ENCODE results near the gene MED10. TPM values are rescaled to one million over a fixed set of nuclear protein-coding genes. Genes with fewer than 3 reads are reported as not detected.

The MED10 gene
- total RNA-seq, 1 donor from 2014 or later, result 49.3 TPM

DNA sequence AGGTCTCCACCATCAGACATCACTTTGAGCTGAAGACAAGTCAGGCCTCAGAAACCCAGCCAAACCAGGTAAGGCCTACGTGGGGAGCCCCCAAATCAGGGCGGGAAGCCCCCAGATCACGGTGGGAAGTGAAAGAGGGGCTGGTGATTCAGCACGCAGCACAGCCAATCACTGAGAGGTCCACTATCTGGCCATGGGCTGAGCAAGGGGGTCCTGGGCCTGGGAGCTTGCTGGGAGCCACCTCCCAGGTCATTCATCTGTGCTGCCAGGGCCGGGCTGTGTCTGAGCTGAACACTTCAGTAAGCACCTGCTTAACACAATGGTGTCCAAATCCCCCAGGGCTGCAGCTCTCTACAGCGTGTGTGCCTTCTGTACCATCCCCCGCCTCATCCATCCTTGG is 15.5 kb downstream of the MED10 start:
- Mint-ChIP-seq H3K4me3 (ENCODE audit: unreplicated experiment) (no peak overlapping the region), H3K27me3 (ENCODE audit: low read depth, unreplicated experiment) (peaks cover 6% of the 10 kb centered on the region), H3K27ac (ENCODE audit: unreplicated experiment) (no peak overlapping the region), H3K9me3 (ENCODE audit: unreplicated experiment) (no peaks in the 10 kb centered on the region), H3K36me3 (ENCODE audit: low read depth, unreplicated experiment) (peaks cover 7% of the 10 kb centered on the region), H3K4me1 (ENCODE audit: low read depth, unreplicated experiment) (peaks cover 3% of the 10 kb centered on the region)
- FAIRE-seq (no peak), DNase-seq (ENCODE audit: low read depth) (no peak)
- H4K20me1 ChIP-seq (ENCODE audit: insufficient read depth, low read length), result no peaks in the 10 kb centered on the region
- H3K4me1 ChIP-seq (ENCODE audit: insufficient read depth, low read length), result no peaks in the 10 kb centered on the region
- no peak overlapping the region for H3K4me3 ChIP-seq (ENCODE audit: insufficient read depth, low read depth, low read length)
- H3K36me3 ChIP-seq (ENCODE audit: insufficient read depth, low read length), result no peaks in the 10 kb centered on the region
- TF ChIP-seq, protein P1, sequence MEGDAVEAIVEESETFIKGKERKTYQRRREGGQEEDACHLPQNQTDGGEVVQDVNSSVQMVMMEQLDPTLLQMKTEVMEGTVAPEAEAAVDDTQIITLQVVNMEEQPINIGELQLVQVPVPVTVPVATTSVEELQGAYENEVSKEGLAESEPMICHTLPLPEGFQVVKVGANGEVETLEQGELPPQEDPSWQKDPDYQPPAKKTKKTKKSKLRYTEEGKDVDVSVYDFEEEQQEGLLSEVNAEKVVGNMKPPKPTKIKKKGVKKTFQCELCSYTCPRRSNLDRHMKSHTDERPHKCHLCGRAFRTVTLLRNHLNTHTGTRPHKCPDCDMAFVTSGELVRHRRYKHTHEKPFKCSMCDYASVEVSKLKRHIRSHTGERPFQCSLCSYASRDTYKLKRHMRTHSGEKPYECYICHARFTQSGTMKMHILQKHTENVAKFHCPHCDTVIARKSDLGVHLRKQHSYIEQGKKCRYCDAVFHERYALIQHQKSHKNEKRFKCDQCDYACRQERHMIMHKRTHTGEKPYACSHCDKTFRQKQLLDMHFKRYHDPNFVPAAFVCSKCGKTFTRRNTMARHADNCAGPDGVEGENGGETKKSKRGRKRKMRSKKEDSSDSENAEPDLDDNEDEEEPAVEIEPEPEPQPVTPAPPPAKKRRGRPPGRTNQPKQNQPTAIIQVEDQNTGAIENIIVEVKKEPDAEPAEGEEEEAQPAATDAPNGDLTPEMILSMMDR (IDR thresholded peaks at IDR 0.05; ENCODE audit: insufficient read depth, low read depth, low read length), result no peak
- TF ChIP-seq EZH2 (IDR thresholded peaks at IDR 0.05; ENCODE audit: insufficient read depth, low read length), result no peak
- H3K9ac ChIP-seq (ENCODE audit: low read length), result no peak overlapping the region
- H3K4me2 ChIP-seq (ENCODE audit: low read length), result no peak overlapping the region
- no peak overlapping the region for H3K27ac ChIP-seq (ENCODE audit: low read depth, low read length)
- H3K27me3 ChIP-seq (ENCODE audit: insufficient read depth, low read length), result no peaks in the 10 kb centered on the region
- no peak overlapping the region for H2AFZ ChIP-seq (ENCODE audit: low read depth, low read length)
- no peaks in the 10 kb centered on the region for H3K9me3 ChIP-seq (ENCODE audit: insufficient read depth, low read depth, low read length)
- H3K79me2 ChIP-seq (ENCODE audit: insufficient read depth, low read length), result no peaks in the 10 kb centered on the region

DNA sequence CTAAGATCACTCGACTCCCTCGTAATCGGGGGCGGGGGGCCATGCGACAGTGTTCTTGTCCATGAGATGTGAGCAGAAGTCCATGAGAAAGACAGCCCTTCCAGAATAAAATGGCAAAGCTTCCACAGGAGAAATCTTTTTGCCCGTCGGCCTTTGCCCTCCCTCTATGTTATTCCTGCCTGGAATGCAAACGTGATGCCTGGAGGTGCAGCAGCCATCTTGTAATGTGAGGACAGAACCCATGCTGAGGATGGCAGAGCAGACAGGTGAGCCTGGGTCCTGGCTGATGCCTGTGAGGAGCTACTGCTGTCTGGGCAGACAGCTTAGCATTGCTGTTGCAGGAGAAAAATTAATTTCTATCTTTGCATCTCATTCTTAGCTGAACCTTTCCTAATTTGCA is 17.2 kb downstream of the MED10 start:
- Mint-ChIP-seq H3K9me3 (ENCODE audit: unreplicated experiment) (no peaks in the 10 kb centered on the region), H3K27me3 (ENCODE audit: low read depth, unreplicated experiment) (peaks cover 7% of the 10 kb centered on the region), H3K4me3 (ENCODE audit: unreplicated experiment) (no peak overlapping the region), H3K36me3 (ENCODE audit: low read depth, unreplicated experiment) (peaks cover 5% of the 10 kb centered on the region), H3K27ac (ENCODE audit: unreplicated experiment) (no peak overlapping the region), H3K4me1 (ENCODE audit: low read depth, unreplicated experiment) (peaks cover 3% of the 10 kb centered on the region)
- FAIRE-seq, result no peak
- Histone ChIP-seq H3K4me1 (ENCODE audit: insufficient read depth, low read length) (no peaks in the 10 kb centered on the region), H3K27me3 (ENCODE audit: insufficient read depth, low read length) (no peaks in the 10 kb centered on the region), H3K27ac (ENCODE audit: low read depth, low read length) (no peak overlapping the region), H4K20me1 (ENCODE audit: insufficient read depth, low read length) (no peaks in the 10 kb centered on the region), H2AFZ (ENCODE audit: low read depth, low read length) (no peak overlapping the region), H3K9me3 (ENCODE audit: insufficient read depth, low read depth, low read length) (no peaks in the 10 kb centered on the region), H3K9ac (ENCODE audit: low read length) (no peak overlapping the region), H3K4me2 (ENCODE audit: low read length) (no peak overlapping the region), H3K79me2 (ENCODE audit: insufficient read depth, low read length) (no peaks in the 10 kb centered on the region), H3K36me3 (ENCODE audit: insufficient read depth, low read length) (no peaks in the 10 kb centered on the region), H3K4me3 (ENCODE audit: insufficient read depth, low read depth, low read length) (no peak overlapping the region)
- DNase-seq (ENCODE audit: low read depth), result no peak
- TF ChIP-seq EZH2 (IDR thresholded peaks at IDR 0.05; ENCODE audit: insufficient read depth, low read length), result no peak
- TF ChIP-seq, protein P1 (IDR thresholded peaks at IDR 0.05; ENCODE audit: insufficient read depth, low read depth, low read length), result no peak

DNA sequence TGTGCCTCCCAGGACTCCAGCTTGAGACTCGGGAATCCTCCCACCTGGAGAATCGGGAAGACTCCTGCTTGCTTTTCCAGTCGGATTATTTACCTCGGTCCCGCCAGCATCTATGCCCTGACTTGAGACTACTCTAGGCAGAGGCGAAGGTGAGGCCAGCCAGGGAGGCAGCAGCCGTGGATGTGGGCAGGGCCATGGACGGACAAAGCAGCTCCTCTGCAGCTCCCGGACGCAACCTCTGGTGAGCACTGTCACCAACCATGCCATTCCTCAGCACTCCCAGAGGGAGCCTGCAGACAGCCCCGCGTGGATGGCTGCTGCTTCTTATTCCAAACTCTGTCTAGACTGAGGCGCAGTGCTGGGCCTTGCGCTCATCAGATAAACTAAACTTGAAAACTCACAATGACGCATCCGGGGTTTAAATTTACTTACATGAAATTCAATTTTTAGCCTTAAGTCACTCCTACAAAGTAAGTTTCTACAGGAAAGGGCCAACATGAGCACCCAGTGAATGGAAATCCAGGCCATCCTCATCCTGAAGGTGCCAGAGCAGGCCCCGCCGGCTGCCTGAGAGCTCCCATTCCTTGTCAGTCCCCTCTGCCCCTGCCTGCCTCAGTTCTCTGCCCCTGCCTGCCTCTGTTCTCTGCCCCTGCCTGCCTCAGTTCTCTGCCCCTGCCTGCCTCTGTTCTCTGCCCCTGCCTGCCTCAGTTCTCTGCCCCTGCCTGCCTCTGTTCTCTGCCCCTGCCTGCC is 17.8 kb downstream of the MED10 start:
- peaks cover 11% of the 10 kb centered on the region for H3K27me3 Mint-ChIP-seq (ENCODE audit: low read depth, unreplicated experiment)
- no peak for DNase-seq (ENCODE audit: low read depth)
- FAIRE-seq, result no peak
- Histone ChIP-seq H2AFZ (ENCODE audit: low read depth, low read length) (no peak overlapping the region), H3K79me2 (ENCODE audit: insufficient read depth, low read length) (no peaks in the 10 kb centered on the region), H3K9ac (ENCODE audit: low read length) (no peak overlapping the region), H3K4me1 (ENCODE audit: insufficient read depth, low read length) (no peaks in the 10 kb centered on the region), H3K27ac (ENCODE audit: low read depth, low read length) (no peak overlapping the region), H3K4me3 (ENCODE audit: insufficient read depth, low read depth, low read length) (no peak overlapping the region), H3K9me3 (ENCODE audit: insufficient read depth, low read depth, low read length) (no peaks in the 10 kb centered on the region), H3K36me3 (ENCODE audit: insufficient read depth, low read length) (no peaks in the 10 kb centered on the region), H3K4me2 (ENCODE audit: low read length) (no peak overlapping the region), H4K20me1 (ENCODE audit: insufficient read depth, low read length) (no peaks in the 10 kb centered on the region), H3K27me3 (ENCODE audit: insufficient read depth, low read length) (no peaks in the 10 kb centered on the region)
- H3K4me3 Mint-ChIP-seq (ENCODE audit: unreplicated experiment), result no peak overlapping the region
- no peak overlapping the region for H3K27ac Mint-ChIP-seq (ENCODE audit: unreplicated experiment)
- no peak for TF ChIP-seq EZH2 (IDR thresholded peaks at IDR 0.05; ENCODE audit: insufficient read depth, low read length)
- TF ChIP-seq, protein P1 (IDR thresholded peaks at IDR 0.05; ENCODE audit: insufficient read depth, low read depth, low read length), result no peak
- H3K4me1 Mint-ChIP-seq (ENCODE audit: low read depth, unreplicated experiment), result peaks cover 3% of the 10 kb centered on the region
- no peaks in the 10 kb centered on the region for H3K9me3 Mint-ChIP-seq (ENCODE audit: unreplicated experiment)
- H3K36me3 Mint-ChIP-seq (ENCODE audit: low read depth, unreplicated experiment), result peaks cover 5% of the 10 kb centered on the region
